IPS-NIHi7 (cell line): ENCODE results near the gene CCDC178.
"Not testable (repeated sequence)": the region's sequence is repeated elsewhere in the genome, so short reads cannot be mapped to it uniquely, and the experiment has no call there.

ENCODE experiments used
- DNase-seq: peaks from one replicate; pipeline ENCODE4 v3.0.0; 2012; ENCODE audit warnings: mixed read lengths; ENCODE audit errors: extremely low spot score

CCDC178 gene

GRCh38 chr18:33356735-33357134, 83.8 kb downstream of the CCDC178 start:
- no peak for DNase-seq

DNA sequence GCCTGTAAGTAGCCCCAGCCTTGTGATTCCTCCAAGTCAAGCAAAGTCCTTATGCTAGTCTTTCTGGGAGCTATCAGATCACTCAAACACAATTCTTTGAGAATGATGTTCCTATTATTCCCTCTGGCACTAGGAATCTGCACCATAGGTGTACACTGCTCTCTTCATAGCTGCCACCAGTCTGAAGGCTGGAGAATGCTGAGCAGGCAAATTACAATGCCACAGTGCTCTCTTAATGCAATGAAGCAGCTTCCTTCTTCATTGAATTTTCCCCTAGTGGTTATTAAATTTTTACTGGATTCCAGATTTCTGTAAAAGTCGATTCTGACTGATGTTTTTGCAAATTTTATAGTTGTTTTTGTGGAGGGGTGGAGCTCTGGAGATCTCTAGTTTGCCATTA, 84.8 kb downstream of the CCDC178 start:
- DNase-seq, result no peak

DNA sequence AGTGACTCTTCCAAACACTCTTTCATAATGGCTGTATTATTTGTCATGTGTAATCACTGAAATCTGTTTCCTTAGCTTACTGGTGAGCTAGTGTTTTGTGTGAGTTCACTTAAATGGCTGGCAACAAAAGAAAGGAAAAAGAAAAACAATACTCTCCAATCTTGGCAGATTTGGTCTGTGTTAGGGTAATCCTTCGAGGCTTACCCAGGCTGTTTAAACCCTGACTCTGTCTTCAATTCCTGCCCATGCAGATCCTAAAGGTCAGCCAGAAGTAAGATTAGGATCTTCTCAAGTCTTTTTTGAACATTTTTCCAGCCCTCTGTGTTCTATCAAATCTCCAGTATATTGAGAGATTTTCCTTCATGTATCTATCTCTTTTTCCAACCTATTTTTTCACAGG, 85.3 kb downstream of the CCDC178 start:
- no peak for DNase-seq

GRCh38 chr18:33350256-33350655, 90.3 kb downstream of the CCDC178 start:
- DNase-seq, result no peak

GRCh38 chr18:33339733-33340132, 100.8 kb downstream of the CCDC178 start:
- DNase-seq, result not testable (repeated sequence)

- no peak for DNase-seq
Observed at GRCh38 chr18:33334781-33335180, 105.7 kb downstream of the CCDC178 start.

GRCh38 chr18:33330711-33331110, 109.8 kb downstream of the CCDC178 start:
- no peak for DNase-seq

GRCh38 chr18:33326975-33327374, 113.5 kb downstream of the CCDC178 start:
- no peak for DNase-seq

DNA sequence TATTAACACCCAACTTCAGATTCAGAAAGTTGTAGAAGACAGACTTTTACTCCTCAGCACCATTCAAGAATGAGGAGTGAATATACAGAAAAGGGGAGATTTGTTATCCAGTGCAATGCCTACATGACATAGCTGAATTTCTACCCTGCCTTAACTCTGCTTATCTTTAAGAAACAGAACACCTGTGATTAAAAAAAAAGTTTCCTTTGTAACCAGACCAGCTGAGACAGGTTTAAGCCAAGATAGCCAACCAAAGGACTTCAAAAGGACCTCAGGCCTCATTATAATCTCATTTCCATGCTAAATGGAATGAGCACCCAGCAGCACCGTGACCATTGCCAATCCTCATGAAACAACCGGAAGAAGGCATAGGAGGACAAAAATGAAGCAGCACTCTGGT, 122.9 kb downstream of the CCDC178 start:
- DNase-seq, result no peak

DNA sequence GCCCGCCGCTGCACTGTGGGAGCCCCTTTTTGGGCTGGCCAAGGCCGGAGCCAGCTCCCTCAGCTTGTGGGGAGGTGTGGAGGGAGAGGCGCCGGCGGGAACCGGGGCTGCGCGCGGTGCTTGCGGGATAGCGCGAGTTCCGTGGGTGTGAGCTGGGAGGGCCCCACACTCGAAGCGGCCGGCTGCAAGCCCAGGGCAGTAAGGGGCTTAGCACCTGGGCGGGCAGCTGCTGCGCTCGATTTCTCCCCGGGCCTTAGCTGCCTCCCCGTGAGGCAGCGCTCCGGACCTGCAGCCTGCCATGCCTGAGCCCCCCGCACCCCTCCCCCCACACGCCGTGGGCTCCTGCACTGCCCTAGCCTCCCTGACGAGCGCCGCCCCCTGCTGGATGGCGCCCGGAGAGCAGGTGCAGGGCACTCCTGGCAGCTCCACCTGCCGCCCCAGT, 124.4 kb downstream of the CCDC178 start:
- DNase-seq, result peak; percentile 43

- no peak for DNase-seq
Observed at GRCh38 chr18:33307520-33307919, 133.0 kb downstream of the CCDC178 start.

GRCh38 chr18:33304277-33304676, 136.2 kb downstream of the CCDC178 start:
- no peak for DNase-seq

GRCh38 chr18:33291539-33291938, 149.0 kb downstream of the CCDC178 start:
- no peak for DNase-seq

DNA sequence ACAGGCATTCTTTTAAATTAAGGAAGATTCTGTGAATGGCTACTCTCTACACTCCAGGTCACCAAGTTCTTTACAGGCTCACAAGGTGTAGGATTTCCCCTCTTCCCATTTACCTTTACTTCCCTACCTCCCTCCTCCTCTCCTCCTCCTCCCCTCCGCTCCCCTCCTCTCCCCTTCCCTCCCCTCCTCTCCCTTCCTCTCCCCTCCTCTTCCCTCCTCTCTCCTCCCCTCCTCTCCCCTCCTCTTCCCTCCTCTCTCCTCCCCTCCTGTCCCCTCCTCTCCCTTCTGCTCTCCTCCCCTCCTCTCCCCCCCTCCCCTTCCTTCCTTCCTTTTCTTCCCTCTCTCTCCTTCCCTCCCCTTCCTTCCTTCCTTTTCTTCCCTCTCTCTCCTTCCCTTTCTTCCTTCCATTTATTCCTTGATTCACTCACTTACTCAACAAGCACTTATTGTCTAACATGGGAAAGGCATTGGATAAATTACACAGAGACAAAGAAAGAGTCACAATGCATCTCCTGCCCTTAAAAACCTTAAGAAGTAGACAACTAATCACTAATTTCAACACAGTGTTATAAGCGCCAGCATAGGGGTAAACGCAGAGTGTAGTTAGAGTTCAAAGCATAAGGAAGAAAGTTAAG, 152.3 kb downstream of the CCDC178 start:
- no peak for DNase-seq

DNA sequence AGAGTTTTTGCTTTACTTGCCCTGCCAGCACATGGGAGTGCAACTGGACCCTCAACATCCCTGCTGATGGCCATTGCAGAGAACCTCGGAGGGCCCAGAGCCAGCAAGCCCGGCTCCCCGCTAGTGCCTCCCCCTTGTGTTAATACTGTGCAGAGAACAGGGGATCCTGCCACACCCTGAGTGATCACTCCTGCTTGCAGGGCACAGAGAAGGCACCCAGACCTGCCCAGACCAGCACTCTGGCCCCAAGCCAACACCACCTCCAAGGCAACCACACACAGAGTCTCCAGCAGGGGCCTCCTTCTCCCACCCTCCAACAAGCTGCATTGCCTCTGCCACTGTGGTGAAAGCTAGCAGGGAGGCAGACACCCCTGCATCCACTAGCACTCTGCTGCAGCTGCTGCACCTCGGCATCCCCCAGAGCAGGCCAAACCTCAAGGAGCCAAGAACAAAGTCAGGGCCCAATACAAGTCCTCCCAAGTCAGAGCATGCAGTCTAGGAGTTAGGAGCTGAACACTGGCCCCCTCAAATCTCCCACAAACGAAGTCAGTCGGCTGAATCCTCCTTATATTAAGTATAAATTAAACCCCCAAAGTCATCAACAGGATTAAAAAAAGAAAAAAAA, 157.7 kb downstream of the CCDC178 start:
- no peak for DNase-seq

DNA sequence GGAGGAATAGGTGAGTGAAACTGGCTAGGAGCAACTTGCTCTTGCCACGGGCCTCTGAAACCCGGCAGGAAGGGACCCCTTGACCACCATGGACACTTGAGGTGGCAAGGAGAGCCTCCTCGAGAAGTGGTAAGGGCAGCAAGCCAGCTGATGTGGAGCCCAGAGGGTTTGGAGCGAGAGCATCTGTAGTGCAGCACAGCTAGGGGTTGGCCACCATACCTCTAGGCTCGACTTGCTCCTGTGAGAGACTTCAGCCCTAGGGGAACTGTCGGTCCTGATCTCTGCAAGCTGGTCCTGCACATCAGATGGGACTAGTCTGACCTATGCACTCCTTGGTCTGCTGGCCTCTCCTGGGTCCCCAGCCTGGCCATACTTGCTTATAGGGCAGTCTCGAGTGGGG, 158.4 kb downstream of the CCDC178 start:
- DNase-seq, result no peak

GRCh38 chr18:33277431-33277830, 163.1 kb downstream of the CCDC178 start:
- no peak for DNase-seq

DNA sequence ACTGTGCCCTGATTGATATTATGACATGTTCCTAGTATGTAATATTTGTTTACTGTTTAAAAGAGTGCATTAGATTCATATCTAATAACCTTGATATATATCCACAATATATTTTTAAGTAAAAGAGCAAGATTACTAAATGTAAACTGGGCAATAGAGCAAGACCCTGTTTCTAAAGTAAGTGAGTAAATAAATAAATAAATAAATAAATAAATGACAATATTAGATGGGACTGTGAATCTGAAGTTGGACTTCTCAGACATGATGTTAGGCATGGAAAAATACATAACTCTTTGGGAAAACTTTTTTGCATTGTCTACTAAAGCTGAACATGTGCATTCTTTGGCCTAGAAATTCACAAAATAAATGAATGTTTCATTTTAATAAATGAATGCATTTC, 164.7 kb downstream of the CCDC178 start:
- DNase-seq, result no peak

DNA sequence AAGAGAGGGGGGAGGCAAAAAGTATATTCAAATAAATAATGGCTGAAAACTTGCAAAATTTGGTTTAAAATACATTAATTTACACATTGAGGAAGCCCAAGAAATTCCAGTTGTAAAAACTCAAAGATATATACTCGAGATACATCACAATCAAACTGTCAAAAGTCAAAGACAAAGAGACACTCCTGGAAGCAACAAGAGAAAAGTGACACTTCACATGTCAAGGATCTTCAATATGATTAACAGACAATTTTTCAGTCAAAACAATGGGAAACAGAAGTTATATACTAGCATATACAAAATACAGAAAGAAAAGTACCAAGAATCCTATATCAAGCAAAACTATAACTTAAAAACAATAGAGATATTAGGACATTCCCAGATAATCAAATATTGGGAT, 170.2 kb downstream of the CCDC178 start:
- no peak for DNase-seq

GRCh38 chr18:33269223-33269622, 171.3 kb downstream of the CCDC178 start:
- no peak for DNase-seq

DNA sequence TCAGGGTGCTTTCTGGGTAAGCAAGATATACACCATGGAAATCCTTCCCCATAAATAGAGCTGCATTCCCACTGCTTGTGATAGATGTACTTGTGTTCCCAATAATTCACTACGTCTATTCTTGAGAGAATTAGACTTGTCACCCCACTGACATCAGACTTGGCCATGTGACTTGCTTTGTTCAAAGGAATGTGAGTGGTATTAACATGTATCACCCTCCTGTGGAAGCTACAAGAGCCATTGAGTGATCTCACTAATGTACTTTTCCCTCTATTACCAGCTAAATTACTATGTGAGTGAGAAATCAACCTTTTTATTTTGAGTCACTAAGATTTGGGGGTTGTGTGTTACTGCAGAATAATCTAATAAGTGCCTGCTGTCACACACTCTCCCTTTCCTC, 176.0 kb downstream of the CCDC178 start:
- no peak for DNase-seq

- no peak for DNase-seq
Observed at GRCh38 chr18:33239298-33239697, 201.2 kb downstream of the CCDC178 start.

- DNase-seq, result no peak
Observed at GRCh38 chr18:33232318-33232626, 208.2 kb downstream of the CCDC178 start.
